H54 (cell line): ENCODE data around the gene RASA3.
A peak's percentile ranks its signal among the peaks of the same experiment; 100 is the strongest.

Source experiments
- DNase-seq: peaks from one replicate; pipeline ENCODE4 v3.0.0; 2011; ENCODE audit warnings: low spot score, mixed read lengths; ENCODE audit not compliant: insufficient read length
- FAIRE-seq: peaks from 3 replicates; lab custom pipeline; 2011; peaks lifted over from hg19 to GRCh38; lab: Jason Lieb, UNC
- POLR2A ChIP-seq: IDR thresholded peaks from 2 replicates; pipeline ENCODE4 v1.6.1; 2011; ENCODE audit warnings: low read depth, mild to moderate bottlenecking, low read length

Gene RASA3

GRCh38 chr13:114070098-114070799 lies 62.2 kb downstream of the RASA3 start:
- FAIRE-seq, result no peak
- TF ChIP-seq POLR2A, result no peak
- DNase-seq, result no peak

- no peak for FAIRE-seq
- no peak for DNase-seq
- no peak for TF ChIP-seq POLR2A
Measured at GRCh38 chr13:114069376-114070097, 62.9 kb downstream of the RASA3 start.

- no peak for TF ChIP-seq POLR2A
- DNase-seq, result no peak
- no peak for FAIRE-seq
Measured at GRCh38 chr13:114068656-114069318, 63.6 kb downstream of the RASA3 start.

GRCh38 chr13:114067886-114068651 lies 64.4 kb downstream of the RASA3 start:
- FAIRE-seq (no peak), DNase-seq (no peak)
- no peak for TF ChIP-seq POLR2A

- peak; percentile 67 for FAIRE-seq
- DNase-seq, result no peak
- no peak for TF ChIP-seq POLR2A
Measured at GRCh38 chr13:114067381-114067885, 65.0 kb downstream of the RASA3 start.

- DNase-seq, result no peak
- TF ChIP-seq POLR2A, result no peak
- no peak for FAIRE-seq
Measured at GRCh38 chr13:114066956-114067355, 65.5 kb downstream of the RASA3 start.

- 0 out of 2 replicates have a peak, but pooled peaks have one; percentile 3 for TF ChIP-seq POLR2A
- no peak for DNase-seq
- no peak for FAIRE-seq
Measured at GRCh38 chr13:114065926-114066774, 66.3 kb downstream of the RASA3 start.

GRCh38 chr13:114065141-114065925 lies 67.1 kb downstream of the RASA3 start:
- peak; percentile 31 for TF ChIP-seq POLR2A

GRCh38 chr13:114064450-114065140 lies 67.8 kb downstream of the RASA3 start:
- DNase-seq, result no peak
- no peak for TF ChIP-seq POLR2A
- peak; percentile 11 for FAIRE-seq

More at GRCh38 chr13:114065141-114065925, 67.1 kb downstream of the RASA3 start:
- FAIRE-seq (peak; percentile 98), DNase-seq (peak; percentile 99)

- peak; percentile 49 for TF ChIP-seq POLR2A
- DNase-seq (peak; percentile 81), FAIRE-seq (peak; percentile 69)
Measured at GRCh38 chr13:114063545-114064449, 68.6 kb downstream of the RASA3 start.
